ENCODE results near the gene FREM3.

GRCh38 chr4:143626134-143626911, 74.2 kb downstream of the FREM3 start:
- TF ChIP-seq MAFK (IDR thresholded peaks at IDR 0.05; ENCODE audit: low read depth, low read length): no peak
- no peak for TF ChIP-seq CHD2 (IDR thresholded peaks at IDR 0.05; ENCODE audit: low read length)
- TF ChIP-seq POLR2A (IDR thresholded peaks at IDR 0.05; ENCODE audit: control extremely low read depth in 1 of 2, low read depth in 2 of 2, low read length in 2 of 2): no peak
- TF ChIP-seq, protein P1, sequence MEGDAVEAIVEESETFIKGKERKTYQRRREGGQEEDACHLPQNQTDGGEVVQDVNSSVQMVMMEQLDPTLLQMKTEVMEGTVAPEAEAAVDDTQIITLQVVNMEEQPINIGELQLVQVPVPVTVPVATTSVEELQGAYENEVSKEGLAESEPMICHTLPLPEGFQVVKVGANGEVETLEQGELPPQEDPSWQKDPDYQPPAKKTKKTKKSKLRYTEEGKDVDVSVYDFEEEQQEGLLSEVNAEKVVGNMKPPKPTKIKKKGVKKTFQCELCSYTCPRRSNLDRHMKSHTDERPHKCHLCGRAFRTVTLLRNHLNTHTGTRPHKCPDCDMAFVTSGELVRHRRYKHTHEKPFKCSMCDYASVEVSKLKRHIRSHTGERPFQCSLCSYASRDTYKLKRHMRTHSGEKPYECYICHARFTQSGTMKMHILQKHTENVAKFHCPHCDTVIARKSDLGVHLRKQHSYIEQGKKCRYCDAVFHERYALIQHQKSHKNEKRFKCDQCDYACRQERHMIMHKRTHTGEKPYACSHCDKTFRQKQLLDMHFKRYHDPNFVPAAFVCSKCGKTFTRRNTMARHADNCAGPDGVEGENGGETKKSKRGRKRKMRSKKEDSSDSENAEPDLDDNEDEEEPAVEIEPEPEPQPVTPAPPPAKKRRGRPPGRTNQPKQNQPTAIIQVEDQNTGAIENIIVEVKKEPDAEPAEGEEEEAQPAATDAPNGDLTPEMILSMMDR (IDR thresholded peaks at IDR 0.05; ENCODE audit: control extremely low read depth in 1 of 3, insufficient read depth in 1 of 3, low read depth in 1 of 3, low read length in 3 of 3): no peak
- TF ChIP-seq JUND (IDR thresholded peaks at IDR 0.05; ENCODE audit: low read length): no peak
- no peak for TF ChIP-seq E2F6 (IDR thresholded peaks at IDR 0.05)
- no peak for TF ChIP-seq CHD7 (IDR thresholded peaks at IDR 0.05; ENCODE audit: insufficient replicate concordance, low read length)
